WERI-Rb-1 (cell line): ENCODE results near the gene MEOX2.

ENCODE experiments used
- DNase-seq: peaks from one replicate; pipeline ENCODE4 v3.0.0-alpha.2; 2020
- H3K27ac ChIP-seq: fragments of 250-450 bp; sonication (Bioruptor Pico); 2 replicates; pipeline ENCODE4 v1.5.1; 2020; ENCODE audit warnings: mild to moderate bottlenecking, moderate library complexity
- H3K27me3 ChIP-seq: fragments of 250-450 bp; sonication (Bioruptor Pico); 2 replicates; pipeline ENCODE4 v1.5.1; 2021; ENCODE audit warnings: mild to moderate bottlenecking, low read depth, moderate library complexity; ENCODE audit not compliant: insufficient read depth, severe bottlenecking
- H3K36me3 ChIP-seq: fragments of 250-450 bp; sonication (Bioruptor Pico); 2 replicates; pipeline ENCODE4 v1.5.1; 2020; ENCODE audit warnings: mild to moderate bottlenecking, moderate library complexity
- H3K4me3 ChIP-seq: 2 replicates; pipeline ENCODE4 v1.5.1; 2011; ENCODE audit warnings: low read depth, mild to moderate bottlenecking, control low read depth, low read length
- H3K9me3 ChIP-seq: fragments of 250-450 bp; sonication (Bioruptor Pico); 2 replicates; pipeline ENCODE4 v1.5.1; 2021; ENCODE audit warnings: mild to moderate bottlenecking, moderate library complexity; ENCODE audit not compliant: severe bottlenecking
- CTCF ChIP-seq: IDR thresholded peaks from 2 replicates; pipeline ENCODE4 v1.5.1; 2011; ENCODE audit warnings: low read depth, mild to moderate bottlenecking, control low read depth, inconsistent platforms, low read length

Gene MEOX2

DNA sequence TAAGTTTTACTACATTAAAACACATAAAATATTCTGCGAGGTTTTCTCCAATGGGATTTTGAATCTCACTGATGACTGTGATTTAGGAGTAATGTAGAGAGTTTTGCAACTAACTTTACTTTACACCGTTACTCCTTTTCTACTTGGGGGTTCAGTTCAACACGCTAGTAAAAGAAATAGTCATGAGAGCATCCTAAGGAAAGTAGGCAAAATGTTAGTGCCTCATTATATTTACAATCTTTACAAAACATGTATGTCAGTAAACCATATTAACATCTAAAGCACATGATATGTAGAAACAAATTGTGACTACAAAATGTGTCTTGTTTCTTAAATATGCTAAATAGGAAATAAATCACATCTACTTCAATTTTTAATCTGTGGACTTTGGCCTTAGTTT, 6.0 kb downstream of the MEOX2 start:
- Histone ChIP-seq H3K4me3 (no peak overlapping the region), H3K27ac (no peak overlapping the region), H3K27me3 (peaks cover 11% of the 10 kb centered on the region), H3K9me3 (no peaks in the 10 kb centered on the region), H3K36me3 (no peaks in the 10 kb centered on the region)
- no peak for TF ChIP-seq CTCF
- DNase-seq, result no peak

DNA sequence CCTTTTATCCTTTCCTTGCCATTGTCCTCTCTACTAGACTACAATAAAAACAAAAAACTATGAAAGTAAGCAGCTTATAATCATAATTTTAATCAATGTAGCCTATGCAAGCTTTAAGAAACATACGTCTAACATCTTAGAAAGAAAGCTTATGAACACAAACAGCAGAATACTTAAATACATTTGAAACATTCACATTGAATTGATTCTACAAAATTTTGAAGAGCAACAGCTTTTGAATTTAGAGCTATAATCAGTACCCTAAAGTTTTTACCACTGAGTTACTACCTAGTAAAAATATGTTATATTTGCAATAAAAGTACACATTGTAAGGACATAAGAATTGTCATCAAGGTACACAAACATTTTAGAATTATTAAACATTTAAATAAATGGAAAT, 7.2 kb downstream of the MEOX2 start:
- no peak for TF ChIP-seq CTCF
- Histone ChIP-seq H3K9me3 (no peaks in the 10 kb centered on the region), H3K4me3 (no peak overlapping the region), H3K27me3 (peaks cover 1% of the 10 kb centered on the region), H3K36me3 (no peaks in the 10 kb centered on the region), H3K27ac (no peak overlapping the region)
- DNase-seq, result no peak

DNA sequence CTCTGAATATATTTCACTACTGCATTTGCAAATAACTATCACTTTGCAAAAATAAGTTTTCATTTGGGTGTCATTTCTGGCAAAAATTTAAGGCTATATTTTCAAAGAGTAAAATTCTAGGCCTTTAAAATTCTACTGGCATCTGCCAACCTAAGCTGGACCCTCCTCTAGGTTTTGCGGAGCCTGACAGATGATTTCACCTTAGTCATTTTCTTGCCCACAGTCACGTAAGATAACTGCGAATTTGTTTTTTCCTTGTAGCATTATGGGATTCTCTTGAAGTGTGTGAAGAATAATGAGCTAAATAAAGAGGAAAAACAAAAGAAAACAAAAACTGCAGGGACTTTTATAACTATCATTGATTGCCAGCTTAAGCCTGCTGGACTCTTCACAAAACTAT, 7.8 kb downstream of the MEOX2 start:
- no peak for DNase-seq
- no peak overlapping the region for H3K4me3 ChIP-seq
- H3K9me3 ChIP-seq, result no peaks in the 10 kb centered on the region
- H3K36me3 ChIP-seq, result no peaks in the 10 kb centered on the region
- TF ChIP-seq CTCF, result no peak
- H3K27me3 ChIP-seq, result no peaks in the 10 kb centered on the region
- H3K27ac ChIP-seq, result no peak overlapping the region

GRCh38 chr7:15675379-15675778, 11.1 kb downstream of the MEOX2 start:
- Histone ChIP-seq H3K27me3 (no peaks in the 10 kb centered on the region), H3K4me3 (no peak overlapping the region), H3K36me3 (no peaks in the 10 kb centered on the region), H3K9me3 (no peaks in the 10 kb centered on the region), H3K27ac (no peak overlapping the region)
- TF ChIP-seq CTCF, result no peak
- no peak for DNase-seq

DNA sequence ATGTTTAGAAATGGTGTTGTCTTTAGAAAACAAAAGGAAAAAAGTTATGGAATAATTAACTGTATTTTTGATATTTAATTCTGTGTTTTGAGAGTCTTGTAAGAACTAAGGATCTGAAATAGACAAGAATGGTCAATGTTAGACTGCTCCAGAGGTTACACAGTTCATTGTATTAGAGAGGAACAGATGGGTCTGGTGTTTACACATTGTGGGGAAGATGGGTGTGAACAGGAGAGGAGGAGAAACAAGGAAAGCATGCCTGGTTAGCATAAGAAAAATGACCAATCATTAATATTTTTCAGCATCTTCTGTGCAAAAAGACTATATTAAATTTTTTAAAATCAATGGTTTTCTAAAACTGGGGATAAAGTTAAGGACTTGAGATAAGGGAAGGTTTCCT, 11.9 kb downstream of the MEOX2 start:
- Histone ChIP-seq H3K4me3 (no peak overlapping the region), H3K27me3 (no peaks in the 10 kb centered on the region), H3K36me3 (no peaks in the 10 kb centered on the region), H3K9me3 (no peaks in the 10 kb centered on the region), H3K27ac (no peak overlapping the region)
- no peak for TF ChIP-seq CTCF
- DNase-seq, result no peak

DNA sequence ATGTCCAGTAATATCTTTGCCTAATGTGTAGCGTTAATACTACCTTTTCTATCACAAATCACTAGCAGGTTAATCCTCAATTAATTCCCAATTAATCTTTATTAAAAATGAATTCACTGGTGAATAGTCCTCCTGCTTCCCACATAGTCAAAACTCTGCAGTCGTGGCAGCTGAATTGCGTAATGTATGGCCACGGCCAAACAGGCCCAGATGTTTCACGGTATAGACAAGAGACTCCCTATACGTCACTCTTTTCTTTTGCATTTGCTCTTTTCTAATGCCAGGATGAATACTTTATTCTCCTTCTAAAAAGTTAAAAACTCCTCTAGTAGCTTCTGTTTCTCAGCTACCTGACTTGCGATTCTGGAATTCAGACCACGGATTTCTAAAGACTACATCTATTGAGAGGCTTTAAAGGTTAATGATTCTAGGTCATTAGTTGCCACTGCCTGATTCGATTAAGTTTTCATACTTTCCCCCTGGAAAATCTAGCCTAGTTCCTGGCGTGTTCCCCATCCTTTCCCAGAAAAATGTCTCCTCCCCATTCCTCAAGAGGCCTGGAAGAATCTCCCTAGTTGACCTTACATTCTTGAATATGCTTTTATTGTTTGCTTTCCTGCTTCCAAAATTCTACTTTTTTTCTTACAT, 16.9 kb downstream of the MEOX2 start:
- no peaks in the 10 kb centered on the region for H3K9me3 ChIP-seq
- TF ChIP-seq CTCF, result no peak
- no peak overlapping the region for H3K27ac ChIP-seq
- H3K27me3 ChIP-seq, result no peaks in the 10 kb centered on the region
- H3K4me3 ChIP-seq, result no peak overlapping the region
- no peaks in the 10 kb centered on the region for H3K36me3 ChIP-seq
- no peak for DNase-seq
